ENCODE measurements around the gene CPM. TPM values are rescaled to one million over a fixed set of nuclear protein-coding genes. Genes with fewer than 3 reads are reported as not detected.
A peak's percentile ranks its signal among the peaks of the same experiment; 100 is the strongest.

CPM gene
- total and polyA plus RNA-seq, 5 experiments from 2014 or later, result 0.47 to 0.81 (median 0.81) TPM; not detected in 2

GRCh38 chr12:68945255-68945654 is 12.3 kb upstream of the CPM start:
- ATAC-seq (no peak), DNase-seq (no peak)
- Mint-ChIP-seq H3K4me1 (no peaks in the 10 kb centered on the region), H3K9me3 (no peaks in the 10 kb centered on the region), H3K36me3 (no peaks in the 10 kb centered on the region), H3K27me3 (peaks cover 0 to 5% (median 3%) of the 10 kb centered on the region in 5 donors), H3K4me3 (no peak overlapping the region), H3K27ac (no peak overlapping the region)
- POLR2A ChIA-PET, result no interaction called here

- POLR2A ChIA-PET, result no interaction called here
- Mint-ChIP-seq H3K4me3 (no peak overlapping the region), H3K27me3 (peaks cover 0 to 5% (median 3%) of the 10 kb centered on the region in 5 donors), H3K9me3 (no peaks in the 10 kb centered on the region), H3K27ac (no peak overlapping the region), H3K36me3 (no peaks in the 10 kb centered on the region), H3K4me1 (no peaks in the 10 kb centered on the region)
- DNase-seq (no peak), ATAC-seq (no peak)
Observed at GRCh38 chr12:68944296-68945076, 11.5 kb upstream of the CPM start.

- DNase-seq (no peak), ATAC-seq (no peak)
- no peaks in the 10 kb centered on the region for H3K36me3 Mint-ChIP-seq
- H3K27ac Mint-ChIP-seq, result no peak overlapping the region
- POLR2A ChIA-PET, result no interaction called here
- no peak overlapping the region for H3K4me3 Mint-ChIP-seq
- H3K9me3 Mint-ChIP-seq, result no peaks in the 10 kb centered on the region
- H3K4me1 Mint-ChIP-seq, result no peaks in the 10 kb centered on the region
- H3K27me3 Mint-ChIP-seq, result peaks cover 0 to 5% (median 3%) of the 10 kb centered on the region in 5 donors
Observed at GRCh38 chr12:68943848-68944247, 10.9 kb upstream of the CPM start.

- Mint-ChIP-seq H3K4me1 (no peaks in the 10 kb centered on the region), H3K36me3 (no peaks in the 10 kb centered on the region), H3K9me3 (no peaks in the 10 kb centered on the region), H3K27ac (no peak overlapping the region), H3K27me3 (peaks cover 4 to 7% (median 5%) of the 10 kb centered on the region in 5 donors), H3K4me3 (no peak overlapping the region)
- DNase-seq (no peak), ATAC-seq (no peak)
- POLR2A ChIA-PET, result no interaction called here
Observed at GRCh38 chr12:68940731-68941130, 7.8 kb upstream of the CPM start.

- DNase-seq, result no peak
- Mint-ChIP-seq H3K4me1 (no peaks in the 10 kb centered on the region), H3K9me3 (no peaks in the 10 kb centered on the region), H3K27ac (no peak overlapping the region), H3K4me3 (no peak overlapping the region), H3K27me3 (peaks cover 9 to 12% (median 9%) of the 10 kb centered on the region in 5 donors), H3K36me3 (no peaks in the 10 kb centered on the region)
- POLR2A ChIA-PET, result no interaction called here
- no peak for ATAC-seq
Observed at GRCh38 chr12:68939505-68939904, 6.5 kb upstream of the CPM start.

- Mint-ChIP-seq H3K27ac (no peak overlapping the region), H3K9me3 (no peaks in the 10 kb centered on the region), H3K4me1 (peaks cover 4 to 11% (median 8%) of the 10 kb centered on the region in 4 donors), H3K4me3 (peak overlapping the region in 3 of 10 donors; percentile 62 to 82 (median 66)), H3K36me3 (no peaks in the 10 kb centered on the region), H3K27me3 (peaks cover 5 to 27% (median 12%) of the 10 kb centered on the region in 5 donors)
- DNase-seq (no peak), ATAC-seq (no peak)
- POLR2A ChIA-PET, result interaction anchor here (0.6 kb wide), 1 partner anchor 1434 kb away, joined by 3 read pairs; no protein-coding TSS in a partner anchor
Observed at GRCh38 chr12:68934392-68934791, 1.4 kb upstream of the CPM start.

- Mint-ChIP-seq H3K36me3 (peaks cover 0 to 3% (median 0%) of the 10 kb centered on the region in 3 donors), H3K27ac (peak overlapping the region in 2 of 10 donors; percentile 53), H3K27me3 (peaks cover 5 to 27% (median 12%) of the 10 kb centered on the region in 5 donors), H3K4me1 (peaks cover 4 to 11% (median 8%) of the 10 kb centered on the region in 4 donors), H3K9me3 (peaks cover 0 to 2% (median 0%) of the 10 kb centered on the region in 9 donors), H3K4me3 (peak overlapping the region; percentile 79 to 91 (median 88))
- ATAC-seq, result peak; percentile 36 to 55
- DNase-seq, result peak in 3 of 10 donors; percentile 8 to 30 (median 19)
- POLR2A ChIA-PET, result no interaction called here
Observed at GRCh38 chr12:68932128-68932960, 627 bp downstream of the CPM start.

- DNase-seq (no peak), ATAC-seq (no peak)
- Mint-ChIP-seq H3K4me3 (no peak overlapping the region), H3K27me3 (peaks cover 0 to 19% (median 5%) of the 10 kb centered on the region in 5 donors), H3K27ac (no peak overlapping the region), H3K4me1 (peaks cover 4 to 11% (median 8%) of the 10 kb centered on the region in 4 donors), H3K9me3 (peaks cover 0 to 2% (median 0%) of the 10 kb centered on the region in 9 donors), H3K36me3 (peaks cover 0 to 3% (median 0%) of the 10 kb centered on the region in 3 donors)
- POLR2A ChIA-PET, result no interaction called here
Observed at GRCh38 chr12:68930178-68930577, 2.8 kb downstream of the CPM start.

GRCh38 chr12:68924546-68924945 is 8.4 kb downstream of the CPM start:
- Mint-ChIP-seq H3K27me3 (peaks cover 0 to 3% (median 0%) of the 10 kb centered on the region in 5 donors), H3K27ac (no peak overlapping the region), H3K36me3 (peaks cover 0 to 3% (median 0%) of the 10 kb centered on the region in 3 donors), H3K9me3 (peaks cover 0 to 2% (median 0%) of the 10 kb centered on the region in 9 donors), H3K4me1 (no peaks in the 10 kb centered on the region), H3K4me3 (no peak overlapping the region)
- DNase-seq (no peak), ATAC-seq (no peak)
- POLR2A ChIA-PET, result interaction anchor here (0.6 kb wide), 1 partner anchor 137 kb away, joined by 3 read pairs; no protein-coding TSS in a partner anchor

- ATAC-seq (no peak), DNase-seq (no peak)
- POLR2A ChIA-PET, result no interaction called here
- H3K4me3 Mint-ChIP-seq, result no peak overlapping the region
- H3K27me3 Mint-ChIP-seq, result peaks cover 0 to 2% (median 0%) of the 10 kb centered on the region in 5 donors
- no peaks in the 10 kb centered on the region for H3K9me3 Mint-ChIP-seq
- H3K4me1 Mint-ChIP-seq, result peaks cover 0 to 6% (median 3%) of the 10 kb centered on the region in 4 donors
- no peak overlapping the region for H3K27ac Mint-ChIP-seq
- H3K36me3 Mint-ChIP-seq, result no peaks in the 10 kb centered on the region
Observed at GRCh38 chr12:68919581-68920239, 13.3 kb downstream of the CPM start.

GRCh38 chr12:68918960-68919359 is 14.0 kb downstream of the CPM start:
- Mint-ChIP-seq H3K36me3 (no peaks in the 10 kb centered on the region), H3K27me3 (no peaks in the 10 kb centered on the region), H3K4me3 (no peak overlapping the region), H3K4me1 (peaks cover 0 to 6% (median 3%) of the 10 kb centered on the region in 4 donors), H3K27ac (no peak overlapping the region), H3K9me3 (no peaks in the 10 kb centered on the region)
- ATAC-seq (no peak), DNase-seq (no peak)
- POLR2A ChIA-PET, result no interaction called here

- DNase-seq, result no peak
- POLR2A ChIA-PET, result no interaction called here
- Mint-ChIP-seq H3K4me3 (no peak overlapping the region), H3K4me1 (peaks cover 0 to 6% (median 3%) of the 10 kb centered on the region in 4 donors), H3K9me3 (no peaks in the 10 kb centered on the region), H3K27me3 (no peaks in the 10 kb centered on the region), H3K27ac (no peak overlapping the region), H3K36me3 (no peaks in the 10 kb centered on the region)
- no peak for ATAC-seq
Observed at GRCh38 chr12:68915055-68915454, 17.9 kb downstream of the CPM start.
